GM12891 (cell line): ENCODE measurements around the gene IZUMO4.
"Not testable (repeated sequence)": the region's sequence is repeated elsewhere in the genome, so short reads cannot be mapped to it uniquely, and the experiment has no call there.

Experiments
- DNase-seq: peaks from one replicate; pipeline ENCODE4 v3.0.0; 2011; ENCODE audit warnings: low spot score; ENCODE audit not compliant: insufficient read length
- FAIRE-seq: peaks from 2 replicates; lab custom pipeline; 2011; peaks lifted over from hg19 to GRCh38; lab: Jason Lieb, UNC
- PAX5 ChIP-seq: IDR thresholded peaks from 2 replicates; pipeline ENCODE4 v1.6.1; 2011; ENCODE audit warnings: low read length, moderate library complexity, mild to moderate bottlenecking; ENCODE audit not compliant: insufficient read depth, severe bottlenecking
- POLR2A ChIP-seq: IDR thresholded peaks from 2 replicates; pipeline ENCODE4 v1.6.1; 2011; ENCODE audit warnings: low read depth, low read length, control low read depth
- POLR2AphosphoS5 ChIP-seq: IDR thresholded peaks from 2 replicates; pipeline ENCODE4 v1.6.1; 2011; ENCODE audit warnings: low read depth, low read length, control low read depth
- POU2F2 ChIP-seq: IDR thresholded peaks from 2 replicates; pipeline ENCODE4 v1.6.1; 2011; ENCODE audit warnings: low read depth, mild to moderate bottlenecking, control low read depth, low read length, moderate library complexity
- SPI1 ChIP-seq: IDR thresholded peaks from 2 replicates; pipeline ENCODE4 v1.6.1; 2011; ENCODE audit warnings: low read depth, low read length, control low read depth
- TAF1 ChIP-seq: IDR thresholded peaks from 2 replicates; pipeline ENCODE4 v1.6.1; 2011; ENCODE audit warnings: low read depth, low read length, control low read depth

IZUMO4 gene

GRCh38 chr19:2081873-2082810 is 14.6 kb upstream of the IZUMO4 start:
- DNase-seq = no peak
- peak; percentile 87 for FAIRE-seq
- TF ChIP-seq PAX5 = no peak
- TF ChIP-seq SPI1 = no peak
- TF ChIP-seq POLR2A = no peak; the same call in 1 of the 2 replicates
- TF ChIP-seq POU2F2 = no peak
- no peak for TF ChIP-seq POLR2AphosphoS5
- TF ChIP-seq TAF1 = no peak

- DNase-seq (no peak), FAIRE-seq (peak; percentile 85)
- TF ChIP-seq POU2F2 (peak; percentile 72; the same call in 1 of the 2 replicates), SPI1 (peak; percentile 31), POLR2AphosphoS5 (peak; percentile 49; the same call in 1 of the 2 replicates), TAF1 (peak; percentile 46; the same call in 1 of the 2 replicates), PAX5 (no peak), POLR2A (peak; percentile 41)
Measured at GRCh38 chr19:2083174-2083854, 13.4 kb upstream of the IZUMO4 start.

- peak; percentile 95 for TF ChIP-seq POLR2A
- TF ChIP-seq POU2F2 = peak; percentile 89
- peak; percentile 25 for TF ChIP-seq PAX5
- peak; percentile 97 for TF ChIP-seq POLR2AphosphoS5
- peak; percentile 70 for TF ChIP-seq SPI1
- TF ChIP-seq TAF1 = peak; percentile 96
- FAIRE-seq (peak; percentile 99), DNase-seq (peak; percentile 80)
Measured at GRCh38 chr19:2084993-2085720, 11.6 kb upstream of the IZUMO4 start.

- TF ChIP-seq POLR2A (0 out of 2 replicates have a peak, but pooled peaks have one; percentile 4), POU2F2 (peak; percentile 50; the same call in 1 of the 2 replicates), PAX5 (peak; percentile 96), POLR2AphosphoS5 (0 out of 2 replicates have a peak, but pooled peaks have one; percentile 26)
- DNase-seq = not testable (repeated sequence)
- FAIRE-seq = peak; percentile 88
Measured at GRCh38 chr19:2086695-2087620, 9.8 kb upstream of the IZUMO4 start.

GRCh38 chr19:2087621-2088100 is 9.1 kb upstream of the IZUMO4 start:
- TF ChIP-seq SPI1 (peak; percentile 94), POLR2A (peak; percentile 47; the same call in 1 of the 2 replicates), POU2F2 (no peak)
- DNase-seq = no peak
- FAIRE-seq = peak; percentile 48

GRCh38 chr19:2089001-2089711 is 7.6 kb upstream of the IZUMO4 start:
- FAIRE-seq = peak; percentile 83
- no peak for TF ChIP-seq PAX5
- no peak; the same call in 1 of the 2 replicates for TF ChIP-seq POU2F2
- peak; percentile 57 for TF ChIP-seq POLR2AphosphoS5
- TF ChIP-seq POLR2A = no peak; the same call in 1 of the 2 replicates
- no peak; the same call in 1 of the 2 replicates for TF ChIP-seq SPI1
- peak; percentile 31; the same call in 1 of the 2 replicates for TF ChIP-seq TAF1
- DNase-seq = no peak

GRCh38 chr19:2089727-2090053 is 7.0 kb upstream of the IZUMO4 start:
- FAIRE-seq (no peak), DNase-seq (no peak)
- TF ChIP-seq POU2F2 = peak; percentile 55; the same call in 1 of the 2 replicates
- TF ChIP-seq TAF1 = no peak
- no peak for TF ChIP-seq POLR2AphosphoS5

GRCh38 chr19:2091926-2092525 is 4.7 kb upstream of the IZUMO4 start:
- not testable (repeated sequence) for DNase-seq, FAIRE-seq
